ENCODE measurements around the gene CFI.

- TF ChIP-seq CBX8 (IDR thresholded peaks at IDR 0.05; ENCODE audit: borderline replicate concordance, extremely low read depth, low read depth, low read length, poor library complexity, severe bottlenecking) (no peak), SETDB1 (IDR thresholded peaks at IDR 0.05; ENCODE audit: low read length) (no peak), USF2 (CRISPR knock-in tag; IDR thresholded peaks at IDR 0.05) (no peak), POLR2A (conservative IDR thresholded peaks at IDR 0.05) (no peak; the same call in 1 of the 2 replicates), PHF20 (IDR thresholded peaks at IDR 0.05; ENCODE audit: partially characterized antibody) (no peak), ZKSCAN8 (CRISPR knock-in tag; IDR thresholded peaks at IDR 0.05) (no peak), IRF1 (CRISPR knock-in tag; IDR thresholded peaks at IDR 0.05; ENCODE audit: borderline replicate concordance) (no peak), TSC22D4 (tag; IDR thresholded peaks at IDR 0.05) (no peak), KDM1A (IDR thresholded peaks at IDR 0.05) (no peak), CTCF (IDR thresholded peaks at IDR 0.05 in 2 of 3, conservative IDR thresholded peaks at IDR 0.05 in 1 of 3; ENCODE audit: insufficient read depth in 2 of 3, low read depth in 1 of 3, low read length in 3 of 3) (no peak)
Measured at GRCh38 chr4:109703664-109704361, 98.0 kb downstream of the CFI start.

Measured in K562 (cell line).